ENCODE measurements around the gene BPIFA3.

The BPIFA3 gene

GRCh38 chr20:33175123-33175522 is 42.0 kb upstream of the BPIFA3 start:
- Histone ChIP-seq H3K27ac (ENCODE audit: extremely low read depth, low read depth, low read length) (no peak overlapping the region), H3K4me1 (ENCODE audit: control insufficient read depth, insufficient read depth, low read length) (no peaks in the 10 kb centered on the region), H3K9me3 (ENCODE audit: control insufficient read depth, insufficient read depth, low read depth, low read length) (no peaks in the 10 kb centered on the region), H3K36me3 (ENCODE audit: control insufficient read depth in 2 of 2, insufficient read depth in 1 of 2, low read length in 2 of 2) (no peaks in the 10 kb centered on the region), H3K4me3 (ENCODE audit: low read depth, low read length) (no peak overlapping the region)
- no peak for TF ChIP-seq ZNF449 (tag by site-specific recombination; IDR thresholded peaks at IDR 0.05)
- TF ChIP-seq ZNF223 (tag by site-specific recombination; IDR thresholded peaks at IDR 0.05) = no peak
- ChIA-PET CTCF (no interaction called here), POLR2A (no interaction called here)

- ChIA-PET CTCF (interaction anchor here (0.7 kb wide), 1 partner anchor 21 kb away, joined by 5 read pairs; no protein-coding TSS in a partner anchor), POLR2A (no interaction called here)
- H3K9me3 ChIP-seq (ENCODE audit: control insufficient read depth, insufficient read depth, low read depth, low read length) = no peaks in the 10 kb centered on the region
- H3K4me1 ChIP-seq (ENCODE audit: control insufficient read depth, insufficient read depth, low read length) = no peaks in the 10 kb centered on the region
- no peaks in the 10 kb centered on the region for H3K36me3 ChIP-seq (ENCODE audit: control insufficient read depth in 2 of 2, insufficient read depth in 1 of 2, low read length in 2 of 2)
- no peak overlapping the region for H3K27ac ChIP-seq (ENCODE audit: extremely low read depth, low read depth, low read length)
- H3K4me3 ChIP-seq (ENCODE audit: low read depth, low read length) = no peak overlapping the region
- TF ChIP-seq ZNF473 (tag by site-specific recombination; IDR thresholded peaks at IDR 0.05) = no peak
- TF ChIP-seq ZSCAN4 (tag by site-specific recombination; IDR thresholded peaks at IDR 0.05) = no peak
- TF ChIP-seq ZNF350 (tag by site-specific recombination; IDR thresholded peaks at IDR 0.05) = no peak
- no peak for TF ChIP-seq ZNF37A (tag by site-specific recombination; IDR thresholded peaks at IDR 0.05)
- TF ChIP-seq ZNF785 (tag by site-specific recombination; IDR thresholded peaks at IDR 0.05) = no peak
- TF ChIP-seq ZNF549 (tag by site-specific recombination; IDR thresholded peaks at IDR 0.05) = no peak
Measured at GRCh38 chr20:33176101-33176500, 41.1 kb upstream of the BPIFA3 start.

GRCh38 chr20:33177866-33178265 is 39.3 kb upstream of the BPIFA3 start:
- H3K9me3 ChIP-seq (ENCODE audit: control insufficient read depth, insufficient read depth, low read depth, low read length) = no peaks in the 10 kb centered on the region

GRCh38 chr20:33178726-33179125 is 38.4 kb upstream of the BPIFA3 start:
- Histone ChIP-seq H3K4me1 (ENCODE audit: control insufficient read depth, insufficient read depth, low read length) (no peaks in the 10 kb centered on the region), H3K4me3 (ENCODE audit: low read depth, low read length) (no peak overlapping the region), H3K27ac (ENCODE audit: extremely low read depth, low read depth, low read length) (no peak overlapping the region), H3K9me3 (ENCODE audit: control insufficient read depth, insufficient read depth, low read depth, low read length) (no peaks in the 10 kb centered on the region), H3K36me3 (ENCODE audit: control insufficient read depth in 2 of 2, insufficient read depth in 1 of 2, low read length in 2 of 2) (no peaks in the 10 kb centered on the region)
- CTCF ChIA-PET = interaction anchor here (2.0 kb wide), 1 partner anchor 10 kb away, joined by 6 read pairs; no protein-coding TSS in a partner anchor
- POLR2A ChIA-PET = no interaction called here
- TF ChIP-seq ZNF202 (tag by site-specific recombination; IDR thresholded peaks at IDR 0.05; ENCODE audit: borderline replicate concordance) (no peak), ZFHX2 (tag by site-specific recombination; conservative IDR thresholded peaks at IDR 0.05) (no peak), OVOL3 (tag by site-specific recombination; IDR thresholded peaks at IDR 0.05) (no peak), ZNF580 (tag by site-specific recombination; IDR thresholded peaks at IDR 0.05) (no peak), ZFP37 (tag by site-specific recombination; IDR thresholded peaks at IDR 0.05) (no peak), ZNF501 (tag by site-specific recombination; IDR thresholded peaks at IDR 0.05) (no peak), ZNF585B (tag by site-specific recombination; IDR thresholded peaks at IDR 0.05) (no peak), SP7 (tag by site-specific recombination; IDR thresholded peaks at IDR 0.05) (no peak), ZXDB (tag by site-specific recombination; IDR thresholded peaks at IDR 0.05) (no peak), ZNF473 (tag by site-specific recombination; IDR thresholded peaks at IDR 0.05) (no peak), GLIS2 (tag by site-specific recombination; IDR thresholded peaks at IDR 0.05) (no peak), GLI4 (tag by site-specific recombination; IDR thresholded peaks at IDR 0.05) (no peak), ZNF600 (tag by site-specific recombination; IDR thresholded peaks at IDR 0.05) (no peak)

More at GRCh38 chr20:33177866-33178265, 39.3 kb upstream of the BPIFA3 start:
- ChIA-PET POLR2A (interaction anchor here (0.7 kb wide), 1 partner anchor 110 kb away, joined by 3 read pairs; no protein-coding TSS in a partner anchor), CTCF (interaction anchor here (2.0 kb wide), 1 partner anchor 9 kb away, joined by 6 read pairs; no protein-coding TSS in a partner anchor)
- no peaks in the 10 kb centered on the region for H3K36me3 ChIP-seq (ENCODE audit: control insufficient read depth in 2 of 2, insufficient read depth in 1 of 2, low read length in 2 of 2)
- no peaks in the 10 kb centered on the region for H3K4me1 ChIP-seq (ENCODE audit: control insufficient read depth, insufficient read depth, low read length)
- no peak overlapping the region for H3K4me3 ChIP-seq (ENCODE audit: low read depth, low read length)
- peak; percentile 50; the same call in 1 of the 2 replicates for TF ChIP-seq EGR2 (tag by site-specific recombination; IDR thresholded peaks at IDR 0.05; ENCODE audit: low read depth)
- TF ChIP-seq ZNF148 (tag by site-specific recombination; IDR thresholded peaks at IDR 0.05; ENCODE audit: borderline replicate concordance) = no peak
- peak; percentile 34; the same call in 1 of the 2 replicates for TF ChIP-seq ZFHX2 (tag by site-specific recombination; conservative IDR thresholded peaks at IDR 0.05)
- TF ChIP-seq KLF16 (tag by site-specific recombination; IDR thresholded peaks at IDR 0.05) = no peak
- H3K27ac ChIP-seq (ENCODE audit: extremely low read depth, low read depth, low read length) = no peak overlapping the region
